ENCODE results near the gene SPRYD3.
"Not testable (repeated sequence)": the region's sequence is repeated elsewhere in the genome, so short reads cannot be mapped to it uniquely, and the experiment has no call there.

Gene SPRYD3

DNA sequence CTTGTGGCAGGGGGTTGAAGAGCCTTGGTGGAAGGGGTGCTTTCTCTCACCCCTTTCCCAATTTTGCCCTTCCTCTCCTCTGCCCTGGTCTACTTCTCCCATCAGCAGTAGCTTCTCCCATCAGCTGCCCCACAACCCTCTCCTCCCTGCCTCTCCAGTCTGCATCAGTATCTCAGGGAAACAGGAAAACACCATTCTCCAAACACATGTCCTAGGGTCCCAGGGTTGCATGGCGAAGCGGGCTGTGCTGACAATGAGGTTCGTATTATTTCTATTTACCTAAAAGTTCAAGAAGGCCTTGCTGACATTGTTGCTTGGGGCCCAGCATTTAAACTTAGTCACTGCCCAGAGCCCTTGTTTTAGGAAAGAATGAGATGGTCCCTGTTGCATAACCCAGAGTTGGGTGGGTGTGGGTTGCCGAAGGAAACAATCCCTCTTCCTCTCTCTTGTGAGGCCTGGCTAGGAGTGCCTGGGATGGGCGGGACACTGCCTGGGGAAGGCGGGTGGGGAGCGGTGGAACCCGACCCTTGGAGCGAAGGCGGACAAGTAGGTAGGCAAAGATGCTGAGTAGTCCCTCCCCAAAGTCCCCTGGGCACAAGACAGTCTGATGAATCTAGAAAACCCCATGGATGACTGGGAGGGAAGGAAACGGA is 17.0 kb upstream of the SPRYD3 start:
- Histone ChIP-seq H3K27ac (peak overlapping the region; percentile 94 to 97), H3K36me3 (peaks cover 9 to 10% (median 10%) of the 10 kb centered on the region in 3 donors), H3K27me3 (no peaks in the 10 kb centered on the region), H3K4me3 (peak overlapping the region; percentile 80 to 83), H3K9me3 (no peaks in the 10 kb centered on the region), H3K4me1 (peaks cover 0 to 50% (median 25%) of the 10 kb centered on the region in 4 donors)
- TF ChIP-seq, protein P1, sequence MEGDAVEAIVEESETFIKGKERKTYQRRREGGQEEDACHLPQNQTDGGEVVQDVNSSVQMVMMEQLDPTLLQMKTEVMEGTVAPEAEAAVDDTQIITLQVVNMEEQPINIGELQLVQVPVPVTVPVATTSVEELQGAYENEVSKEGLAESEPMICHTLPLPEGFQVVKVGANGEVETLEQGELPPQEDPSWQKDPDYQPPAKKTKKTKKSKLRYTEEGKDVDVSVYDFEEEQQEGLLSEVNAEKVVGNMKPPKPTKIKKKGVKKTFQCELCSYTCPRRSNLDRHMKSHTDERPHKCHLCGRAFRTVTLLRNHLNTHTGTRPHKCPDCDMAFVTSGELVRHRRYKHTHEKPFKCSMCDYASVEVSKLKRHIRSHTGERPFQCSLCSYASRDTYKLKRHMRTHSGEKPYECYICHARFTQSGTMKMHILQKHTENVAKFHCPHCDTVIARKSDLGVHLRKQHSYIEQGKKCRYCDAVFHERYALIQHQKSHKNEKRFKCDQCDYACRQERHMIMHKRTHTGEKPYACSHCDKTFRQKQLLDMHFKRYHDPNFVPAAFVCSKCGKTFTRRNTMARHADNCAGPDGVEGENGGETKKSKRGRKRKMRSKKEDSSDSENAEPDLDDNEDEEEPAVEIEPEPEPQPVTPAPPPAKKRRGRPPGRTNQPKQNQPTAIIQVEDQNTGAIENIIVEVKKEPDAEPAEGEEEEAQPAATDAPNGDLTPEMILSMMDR (IDR thresholded peaks at IDR 0.05): no peak
- peak; percentile 94 for DNase-seq
- intact Hi-C loops (cut with DNase I; ENCODE audit: low total_unique reads): no loop called here

DNA sequence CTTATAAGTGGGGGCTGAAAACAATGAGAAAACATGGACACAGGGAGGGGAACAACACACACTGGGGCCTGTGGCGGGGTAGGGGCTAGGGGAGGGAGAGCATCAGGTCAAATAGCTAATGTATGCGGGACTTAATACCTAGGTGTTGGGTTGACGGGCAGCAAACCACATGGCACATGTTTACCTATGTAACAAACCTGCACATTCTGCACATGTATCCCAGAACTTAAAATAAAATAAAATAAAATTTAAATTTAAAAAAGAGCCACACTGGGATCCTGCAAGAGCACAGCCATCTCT is 16.4 kb upstream of the SPRYD3 start:
- intact Hi-C loops (cut with DNase I; ENCODE audit: low total_unique reads); H3K27me3 ChIP-seq; H3K4me3 ChIP-seq; H3K36me3 ChIP-seq; H3K9me3 ChIP-seq: not testable (repeated sequence)
- DNase-seq: peak in 1 of 2 donors; percentile 29
- peak overlapping the region; percentile 94 to 97 for H3K27ac ChIP-seq
- peaks cover 0 to 45% (median 23%) of the 10 kb centered on the region in 4 donors for H3K4me1 ChIP-seq

DNA sequence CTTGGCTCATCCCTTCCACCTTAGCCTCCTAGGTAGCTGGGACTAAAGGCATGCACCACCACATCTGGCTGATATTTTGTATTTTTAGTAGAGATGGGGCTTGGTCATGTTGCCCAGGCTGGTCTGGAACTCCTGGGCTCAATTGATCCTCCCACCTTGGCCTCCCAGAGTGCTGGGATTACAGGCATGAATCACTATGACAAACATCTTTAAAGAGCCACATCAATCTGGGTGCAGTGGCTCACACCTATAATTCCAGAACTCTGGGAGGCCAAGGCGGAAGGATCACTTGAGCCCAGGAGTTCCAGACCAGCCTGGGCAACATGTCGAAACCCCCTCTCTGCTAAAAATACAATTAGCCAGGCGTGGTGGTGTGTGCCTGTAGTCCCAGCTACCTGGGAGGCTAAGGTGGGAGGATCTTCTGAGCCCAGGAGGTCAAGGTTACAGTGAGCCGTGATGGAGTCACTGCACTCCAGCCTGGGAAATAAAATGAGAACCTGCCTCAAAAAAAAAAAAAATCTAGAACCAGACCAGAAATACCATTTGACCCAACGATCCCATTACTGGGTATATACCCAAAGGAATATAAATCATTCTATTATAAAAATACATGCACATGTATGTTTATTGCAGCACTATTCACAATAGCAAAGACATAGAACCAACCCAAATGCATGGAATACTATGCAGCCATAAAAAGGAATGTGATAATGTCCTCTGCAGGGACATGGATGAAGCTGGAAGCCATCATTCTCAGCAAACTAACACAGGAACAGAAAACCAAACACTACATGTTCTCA is 15.8 kb upstream of the SPRYD3 start:
- H3K9me3 ChIP-seq; H3K27me3 ChIP-seq; intact Hi-C loops (cut with DNase I; ENCODE audit: low total_unique reads); H3K36me3 ChIP-seq; H3K4me3 ChIP-seq: not testable (repeated sequence)
- Histone ChIP-seq H3K27ac (peak overlapping the region in 1 of 2 donors; percentile 97), H3K4me1 (peaks cover 0 to 40% (median 20%) of the 10 kb centered on the region in 4 donors)
- DNase-seq: peak in 1 of 2 donors; percentile 53

DNA sequence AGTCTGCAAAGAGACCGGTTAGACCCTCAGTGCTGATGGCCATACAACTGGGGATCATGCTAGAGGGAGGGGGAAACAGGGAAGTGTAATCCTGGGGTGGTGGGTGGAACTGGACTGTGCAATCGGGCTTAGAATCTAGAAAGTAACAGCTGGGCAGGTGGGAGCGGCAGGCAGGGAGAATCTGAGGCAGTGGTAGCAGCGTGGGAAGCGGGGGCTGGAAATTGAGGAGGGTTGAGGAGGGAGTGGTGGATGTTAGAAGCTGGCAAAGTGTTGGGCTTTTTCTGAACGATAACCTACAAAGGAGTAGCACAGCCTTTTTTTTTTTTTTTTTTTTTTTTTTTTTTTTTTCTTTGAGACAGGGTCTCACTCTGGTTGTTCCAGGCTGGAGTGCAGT is 15.2 kb upstream of the SPRYD3 start:
- Histone ChIP-seq H3K36me3 (no peaks in the 10 kb centered on the region), H3K9me3 (no peaks in the 10 kb centered on the region), H3K4me1 (peaks cover 0 to 36% (median 18%) of the 10 kb centered on the region in 4 donors), H3K4me3 (no peak overlapping the region), H3K27me3 (no peaks in the 10 kb centered on the region), H3K27ac (peak overlapping the region; percentile 3 to 40)
- peak in 1 of 2 donors; percentile 43 for DNase-seq
- intact Hi-C loops (cut with DNase I; ENCODE audit: low total_unique reads): no loop called here
- TF ChIP-seq, protein P1 (IDR thresholded peaks at IDR 0.05): no peak

DNA sequence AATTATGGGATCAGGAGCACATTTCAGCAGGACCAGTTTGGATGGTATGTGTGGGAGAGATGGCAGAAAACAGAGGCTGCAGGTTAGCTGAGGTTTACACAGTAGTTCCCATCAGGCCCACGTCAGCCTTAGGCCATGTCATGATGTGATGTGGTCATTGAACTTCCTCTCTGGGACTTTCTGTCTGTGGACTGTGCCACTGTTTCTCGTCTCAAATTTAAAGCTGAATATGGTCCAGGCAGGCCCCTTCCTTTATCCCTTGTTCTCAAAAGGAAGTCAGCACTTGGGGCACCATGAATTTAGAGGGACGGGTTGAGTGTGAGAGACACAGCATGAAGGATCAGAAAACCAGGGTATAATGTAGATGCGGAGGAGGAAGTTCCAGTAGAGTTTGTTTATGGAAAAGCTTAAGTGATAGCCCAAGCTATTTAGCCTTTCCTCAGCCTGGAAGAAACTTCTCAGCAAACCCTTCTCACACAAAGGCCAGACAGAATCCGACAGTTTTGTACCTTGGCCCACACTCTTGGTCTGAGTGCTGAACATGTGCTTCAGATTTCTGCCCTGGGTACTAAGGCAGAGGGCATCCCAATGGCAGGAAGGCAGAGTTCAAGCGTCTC is 14.7 kb upstream of the SPRYD3 start:
- no peaks in the 10 kb centered on the region for H3K36me3 ChIP-seq
- peak overlapping the region; percentile 3 to 40 for H3K27ac ChIP-seq
- no peaks in the 10 kb centered on the region for H3K9me3 ChIP-seq
- H3K4me3 ChIP-seq: no peak overlapping the region
- peaks cover 0 to 31% (median 16%) of the 10 kb centered on the region in 4 donors for H3K4me1 ChIP-seq
- intact Hi-C loops (cut with DNase I; ENCODE audit: low total_unique reads): no loop called here
- peak in 1 of 2 donors; percentile 41 for DNase-seq
- no peaks in the 10 kb centered on the region for H3K27me3 ChIP-seq
- TF ChIP-seq, protein P1 (IDR thresholded peaks at IDR 0.05): no peak

DNA sequence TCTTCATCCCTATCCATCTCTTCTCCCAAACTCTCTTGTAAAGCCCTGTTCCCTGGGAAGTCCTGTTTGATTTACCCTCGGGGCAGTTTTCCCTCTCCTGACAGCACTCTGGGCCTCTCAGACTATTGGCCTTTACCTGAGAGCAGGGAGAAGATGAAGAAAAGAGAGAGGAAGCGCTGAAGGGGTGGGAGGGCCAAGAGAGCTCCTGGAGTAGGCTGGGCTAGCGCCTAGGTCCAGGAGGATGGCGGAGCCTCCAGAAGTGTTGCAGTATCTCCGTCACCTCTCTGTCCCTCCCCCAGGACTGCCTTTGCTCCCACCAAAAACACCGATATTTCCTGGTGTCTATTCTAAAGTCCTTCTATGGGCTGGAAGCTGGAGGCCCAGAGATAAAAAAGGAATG is 12.6 kb upstream of the SPRYD3 start:
- Histone ChIP-seq H3K27ac (no peak overlapping the region), H3K36me3 (no peaks in the 10 kb centered on the region), H3K27me3 (no peaks in the 10 kb centered on the region), H3K4me3 (no peak overlapping the region), H3K4me1 (peaks cover 0 to 14% (median 9%) of the 10 kb centered on the region in 4 donors), H3K9me3 (no peaks in the 10 kb centered on the region)
- intact Hi-C loops (cut with DNase I; ENCODE audit: low total_unique reads): no loop called here
- TF ChIP-seq, protein P1 (IDR thresholded peaks at IDR 0.05): no peak
- peak in 1 of 2 donors; percentile 15 for DNase-seq

Data from tibial artery (tissue), 4 donors.